ENCODE data around the gene AKT1S1.

DNA sequence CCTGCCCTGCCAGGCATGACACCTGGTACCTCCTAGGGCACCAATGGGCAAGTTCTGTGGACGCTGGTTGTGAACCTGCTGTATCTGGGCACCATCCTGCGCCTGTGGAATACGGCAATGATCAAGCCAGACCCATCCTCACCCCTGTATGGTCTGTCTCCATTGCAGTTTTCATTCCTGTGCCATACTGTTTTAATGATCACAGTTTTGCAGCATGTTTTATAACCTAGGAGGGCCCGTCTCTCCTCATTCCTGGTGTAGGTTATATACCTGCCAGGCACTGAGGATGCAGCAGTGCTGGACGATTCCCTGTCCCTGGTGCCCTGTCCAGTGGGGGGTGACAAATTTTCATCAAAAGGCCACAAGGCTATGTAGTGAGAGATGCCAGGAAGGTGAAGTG lies 5.9 kb upstream of the AKT1S1 start:
- TF ChIP-seq POLR2AphosphoS5 (IDR thresholded peaks at IDR 0.05; ENCODE audit: low read depth, low read length) (no peak), SIN3A (IDR thresholded peaks at IDR 0.05; ENCODE audit: borderline replicate concordance, insufficient read depth, low read length) (no peak)

Data from PFSK-1 (cell line).